Mesothelial cell of epicardium (in vitro differentiated cells): ENCODE results near the gene GLIPR1. TPM values are rescaled to one million over a fixed set of nuclear protein-coding genes. Genes with fewer than 3 reads are reported as not detected.
A peak's percentile ranks its signal among the peaks of the same experiment; 100 is the strongest.

Experiments used
- DNase-seq, 2 experiments: peaks; one replicate each; pipeline ENCODE4 v3.0.0; 2021; ENCODE audit warnings: low spot score in 2 of 2; ENCODE audit not compliant: unreplicated experiment in 2 of 2
- H3K27ac Mint-ChIP-seq: 2 replicates; pipeline ENCODE4 v1.8.0; 2021; ENCODE audit warnings: mixed read lengths
- H3K27me3 Mint-ChIP-seq: 2 replicates; pipeline ENCODE4 v1.8.0; 2021; ENCODE audit warnings: low read depth, mixed read lengths
- H3K36me3 Mint-ChIP-seq: 2 replicates; pipeline ENCODE4 v1.8.0; 2021; ENCODE audit warnings: mixed read lengths
- H3K4me1 Mint-ChIP-seq: 2 replicates; pipeline ENCODE4 v1.8.0; 2021; ENCODE audit warnings: mixed read lengths
- H3K4me3 Mint-ChIP-seq: 2 replicates; pipeline ENCODE4 v1.8.0; 2021; ENCODE audit warnings: mild to moderate bottlenecking, moderate library complexity, mixed read lengths
- H3K9me3 Mint-ChIP-seq: 2 replicates; pipeline ENCODE4 v1.8.0; 2021; ENCODE audit warnings: mixed read lengths
- CTCF ChIP-seq: fragments of 200-600 bp; sonication (generic); IDR thresholded peaks from one replicate; pipeline ENCODE4 v1.5.0; 2021; ENCODE audit warnings: antibody characterized with exemption; ENCODE audit not compliant: unreplicated experiment
- total RNA-seq: library from RNA; stranded (reverse); gene quantifications from 3 replicates; pipeline ENCODE4 v1.2.1, GENCODE V29; 2021

GLIPR1 gene
- total RNA-seq, result 25.3 to 30.5 TPM (median 25.8 TPM) in 3 replicates

GRCh38 chr12:75480469-75480949 is at the start of gene GLIPR1:
GLIPR1 (plus strand) TSS chr12:75480755; CDS start chr12:75480881, 126 bp downstream.
- Mint-ChIP-seq H3K4me1 (peaks cover 32% of the 10 kb centered on the region), H3K9me3 (no peaks in the 10 kb centered on the region), H3K4me3 (peak within 1 kb of the TSS; percentile 70), H3K36me3 (no peaks in the 10 kb centered on the region), H3K27ac (peak within 1 kb of the TSS; percentile 97), H3K27me3 (no peaks in the 10 kb centered on the region)
- peak in 1 of 2 experiments; percentile 40 for DNase-seq
- no peak for TF ChIP-seq CTCF

- Mint-ChIP-seq H3K36me3 (peaks cover 6% of the 10 kb centered on the region), H3K27ac (no peak overlapping the region), H3K27me3 (no peaks in the 10 kb centered on the region), H3K4me3 (no peak overlapping the region), H3K4me1 (no peaks in the 10 kb centered on the region), H3K9me3 (peaks cover 61% of the 10 kb centered on the region)
- DNase-seq, result no peak
- TF ChIP-seq CTCF, result no peak
These were observed 47.6 kb upstream of the GLIPR1 start for GRCh38 chr12:75432924-75433323.

GRCh38 chr12:75437564-75437963 is 43.0 kb upstream of the GLIPR1 start:
- no peak for DNase-seq
- peaks cover 5% of the 10 kb centered on the region for H3K4me1 Mint-ChIP-seq
- H3K4me3 Mint-ChIP-seq, result no peak overlapping the region
- TF ChIP-seq CTCF, result no peak
- no peaks in the 10 kb centered on the region for H3K36me3 Mint-ChIP-seq
- H3K27ac Mint-ChIP-seq, result no peak overlapping the region
- no peaks in the 10 kb centered on the region for H3K27me3 Mint-ChIP-seq
- H3K9me3 Mint-ChIP-seq, result peaks cover 61% of the 10 kb centered on the region

GRCh38 chr12:75438059-75438754 is 42.3 kb upstream of the GLIPR1 start:
- no peak for TF ChIP-seq CTCF
- peaks cover 5% of the 10 kb centered on the region for H3K4me1 Mint-ChIP-seq
- H3K4me3 Mint-ChIP-seq, result no peak overlapping the region
- no peaks in the 10 kb centered on the region for H3K36me3 Mint-ChIP-seq
- no peaks in the 10 kb centered on the region for H3K27me3 Mint-ChIP-seq
- H3K27ac Mint-ChIP-seq, result no peak overlapping the region
- H3K9me3 Mint-ChIP-seq, result peaks cover 61% of the 10 kb centered on the region
- DNase-seq, result no peak

GRCh38 chr12:75439048-75439447 is 41.5 kb upstream of the GLIPR1 start:
- peaks cover 5% of the 10 kb centered on the region for H3K4me1 Mint-ChIP-seq
- no peaks in the 10 kb centered on the region for H3K36me3 Mint-ChIP-seq
- DNase-seq, result no peak
- peaks cover 56% of the 10 kb centered on the region for H3K9me3 Mint-ChIP-seq
- H3K4me3 Mint-ChIP-seq, result no peak overlapping the region
- H3K27me3 Mint-ChIP-seq, result no peaks in the 10 kb centered on the region
- H3K27ac Mint-ChIP-seq, result no peak overlapping the region
- no peak for TF ChIP-seq CTCF
